Activated CD8-positive, alpha-beta memory T cell treated with anti-CD3 and anti-CD28 coated beads, Interleukin-2, amount 50 U/mL, for 4 hours (primary cell): ENCODE data around the gene AXIN1.
"Not testable (repeated sequence)": the region's sequence is repeated elsewhere in the genome, so short reads cannot be mapped to it uniquely, and the experiment has no call there.

Source experiments
- DNase-seq: peaks from one replicate; pipeline ENCODE4 v3.0.0-alpha.2; 2020

Gene AXIN1

DNA sequence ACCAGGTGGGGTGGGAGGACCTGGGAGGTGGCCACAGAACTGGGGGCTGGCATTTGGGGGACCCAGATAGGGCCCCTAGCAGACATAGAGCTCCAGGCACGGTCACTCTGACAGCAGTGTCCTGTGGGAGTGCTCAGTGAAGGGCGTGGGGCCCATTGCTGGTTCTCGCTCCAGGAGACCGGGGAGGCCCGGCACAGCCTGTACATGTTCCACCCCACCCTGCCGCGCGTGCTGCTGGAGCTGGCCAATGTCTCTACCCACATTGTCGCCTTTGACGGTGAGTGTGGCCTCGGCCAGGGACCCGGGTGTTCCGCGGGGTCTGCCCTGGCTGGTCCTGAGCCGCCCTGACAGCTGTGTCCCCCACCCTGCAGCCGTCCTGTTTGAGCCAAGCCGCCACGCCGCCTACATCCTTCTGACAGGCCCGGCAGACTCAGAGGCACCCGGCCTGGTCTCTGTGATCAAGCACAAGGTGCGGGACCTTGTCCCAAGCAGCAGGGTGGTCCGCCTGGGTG is 88.0 kb downstream of the AXIN1 start:
- no peak for DNase-seq

DNA sequence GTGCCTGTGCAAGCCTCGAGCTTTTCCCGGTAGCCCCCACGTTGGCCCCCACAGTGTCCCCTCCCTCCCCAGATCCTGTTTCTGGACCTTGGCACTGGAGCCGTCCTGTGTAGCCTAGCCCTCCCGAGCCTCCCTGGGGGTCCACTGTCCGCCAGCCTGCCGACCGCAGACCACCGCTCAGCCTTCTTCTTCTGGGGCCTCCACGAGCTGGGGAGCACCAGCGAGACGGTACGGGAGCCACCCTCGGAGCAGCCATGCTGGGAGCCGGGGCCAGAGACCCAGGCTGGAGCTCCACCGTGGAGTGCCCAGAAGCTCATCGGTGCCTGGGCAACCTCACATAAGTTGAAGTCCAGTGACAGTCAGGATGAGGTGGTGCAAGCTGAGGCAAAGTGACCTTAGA is 88.6 kb downstream of the AXIN1 start:
- DNase-seq = no peak

DNA sequence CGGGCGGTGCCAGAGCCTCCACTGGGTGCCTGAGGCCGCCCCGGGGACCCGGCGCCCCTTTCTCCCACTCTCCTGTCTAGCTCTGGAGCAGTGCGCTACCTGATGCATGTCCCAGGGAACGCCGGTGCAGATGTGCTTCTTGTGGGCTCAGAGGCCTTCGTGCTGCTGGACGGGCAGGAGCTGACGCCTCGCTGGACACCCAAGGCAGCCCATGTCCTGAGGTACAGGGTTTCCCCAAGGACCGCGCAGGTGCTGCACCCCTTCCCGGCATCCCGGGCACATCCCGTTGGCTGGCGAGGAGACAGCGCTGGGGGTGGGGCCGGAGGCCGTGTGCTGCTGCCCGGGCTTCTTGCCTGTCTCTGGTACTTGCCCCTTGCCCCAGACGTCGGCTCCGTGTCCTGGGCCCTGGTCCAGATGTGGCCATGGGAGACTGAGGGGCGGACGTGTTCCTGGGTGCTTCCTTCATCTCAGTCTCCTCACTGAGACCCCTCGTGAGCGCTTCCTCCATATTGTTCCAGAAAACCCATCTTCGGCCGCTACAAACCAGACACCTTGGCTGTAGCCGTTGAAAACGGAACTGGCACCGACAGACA is 89.2 kb downstream of the AXIN1 start:
- DNase-seq = no peak

DNA sequence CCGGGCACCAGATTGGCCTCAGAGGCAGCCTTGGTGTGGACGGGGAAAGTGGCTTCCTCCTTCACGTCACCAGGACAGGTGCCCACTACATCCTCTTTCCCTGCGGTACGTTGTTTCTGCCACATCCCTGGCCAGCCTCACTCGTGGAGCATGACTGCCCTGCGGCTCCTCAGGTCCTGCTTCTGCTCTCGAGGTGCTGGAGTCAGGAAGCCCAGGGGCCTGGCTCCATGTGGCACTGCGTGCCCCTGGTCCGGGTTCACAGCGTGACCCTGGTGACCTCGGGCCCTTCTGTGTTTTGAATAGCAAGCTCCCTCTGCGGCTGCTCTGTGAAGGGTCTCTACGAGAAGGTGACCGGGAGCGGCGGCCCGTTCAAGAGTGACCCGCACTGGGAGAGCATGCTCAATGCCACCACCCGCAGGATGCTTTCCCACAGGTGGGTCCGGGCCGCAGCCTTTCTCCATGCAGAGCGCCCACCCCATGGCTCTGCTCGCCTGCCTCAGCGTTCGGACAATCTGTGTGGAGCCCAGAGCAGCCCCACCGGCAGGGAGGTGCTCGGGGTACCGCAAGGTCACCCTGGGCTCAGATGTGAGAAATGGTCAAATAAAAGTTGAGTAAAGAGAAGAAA is 90.3 kb downstream of the AXIN1 start:
- no peak for DNase-seq

DNA sequence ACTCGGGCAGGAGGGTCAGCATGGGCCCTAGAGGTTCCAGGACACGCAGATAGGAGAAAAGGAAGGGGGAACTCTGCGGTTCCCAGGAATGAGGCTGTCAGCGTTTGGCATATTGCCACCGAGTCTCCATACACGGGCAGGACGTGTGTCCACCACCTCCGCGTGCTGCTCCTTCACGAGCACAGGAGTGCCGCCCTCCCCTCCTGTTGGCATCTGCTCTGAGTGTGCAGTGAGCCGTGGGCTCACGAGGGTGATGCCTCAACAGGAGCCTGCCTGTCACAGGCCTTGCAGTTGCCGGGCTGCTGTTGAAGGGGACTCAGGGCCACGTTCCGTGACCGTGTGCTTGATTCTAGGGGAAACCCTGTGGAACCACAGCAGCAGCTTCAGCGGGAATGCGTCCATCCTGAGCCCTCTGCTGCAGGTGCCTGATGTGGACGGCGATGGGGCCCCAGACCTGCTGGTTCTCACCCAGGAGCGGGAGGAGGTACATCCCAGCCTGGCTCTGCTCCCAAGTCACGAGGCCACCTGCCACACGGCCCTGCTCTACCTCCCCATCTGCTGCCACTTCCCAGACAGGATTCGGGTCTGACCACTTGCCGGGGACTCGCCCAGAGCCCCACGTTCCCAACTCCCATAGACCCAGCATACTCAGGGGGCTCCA is 91.4 kb downstream of the AXIN1 start:
- no peak for DNase-seq

DNA sequence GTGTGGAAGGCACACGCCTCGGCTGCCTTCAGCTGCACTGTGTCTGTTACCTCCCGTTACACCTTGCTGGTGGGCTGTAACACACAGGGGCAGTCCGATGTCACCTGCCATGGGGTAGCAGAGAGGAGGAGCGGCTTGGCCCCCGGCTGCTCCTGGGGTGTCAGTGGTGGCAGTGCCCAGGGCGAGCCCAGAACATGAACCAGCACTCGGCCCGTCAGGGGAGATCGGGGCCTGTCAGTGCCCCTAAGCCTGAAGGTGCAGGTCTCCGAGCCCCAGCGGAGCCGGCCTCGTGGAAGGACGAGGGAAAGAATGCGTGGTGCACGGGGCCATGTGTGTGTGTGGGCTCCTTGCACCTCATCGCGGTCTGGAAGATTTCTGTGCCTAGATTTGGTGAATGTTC is 92.2 kb downstream of the AXIN1 start:
- DNase-seq = no peak

DNA sequence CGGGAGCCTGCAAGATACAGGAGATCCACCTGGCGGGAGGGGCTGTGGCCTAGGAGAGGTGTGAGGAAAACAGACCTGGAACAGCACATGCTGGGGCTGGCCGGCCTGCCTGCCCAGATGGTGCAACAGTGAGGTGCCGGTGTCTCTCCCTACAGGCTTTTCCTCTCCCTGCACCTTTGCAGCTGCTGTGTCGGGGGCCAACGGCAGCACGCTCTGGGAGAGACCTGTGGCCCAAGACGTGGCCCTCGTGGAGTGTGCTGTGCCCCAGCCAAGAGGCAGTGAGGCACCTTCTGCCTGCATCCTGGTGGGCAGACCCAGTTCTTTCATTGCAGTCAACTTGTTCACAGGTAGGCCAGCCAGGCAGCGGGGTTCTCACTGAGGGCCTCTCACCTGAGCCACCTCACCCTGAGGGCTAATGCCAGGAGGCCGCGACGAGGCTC is 92.7 kb downstream of the AXIN1 start:
- DNase-seq = no peak

DNA sequence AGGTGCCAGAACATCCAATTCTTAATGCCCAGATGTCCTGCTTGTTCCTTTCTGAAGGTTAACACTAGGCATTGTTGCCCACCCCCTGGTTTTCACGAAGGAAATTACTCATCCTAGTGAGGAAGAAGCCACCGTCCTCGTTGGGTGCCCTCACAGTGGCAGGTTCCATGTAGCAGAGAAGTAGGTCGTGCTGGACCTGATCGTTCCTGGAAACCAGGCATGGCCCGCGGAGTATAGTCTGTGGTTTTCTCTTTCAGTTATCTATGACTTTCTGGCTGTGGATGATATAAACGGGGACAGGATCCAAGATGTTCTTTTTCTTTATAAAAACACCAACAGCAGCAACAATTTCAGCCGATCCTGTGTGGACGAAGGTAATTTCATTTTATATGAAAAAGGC is 93.3 kb downstream of the AXIN1 start:
- DNase-seq = no peak

DNA sequence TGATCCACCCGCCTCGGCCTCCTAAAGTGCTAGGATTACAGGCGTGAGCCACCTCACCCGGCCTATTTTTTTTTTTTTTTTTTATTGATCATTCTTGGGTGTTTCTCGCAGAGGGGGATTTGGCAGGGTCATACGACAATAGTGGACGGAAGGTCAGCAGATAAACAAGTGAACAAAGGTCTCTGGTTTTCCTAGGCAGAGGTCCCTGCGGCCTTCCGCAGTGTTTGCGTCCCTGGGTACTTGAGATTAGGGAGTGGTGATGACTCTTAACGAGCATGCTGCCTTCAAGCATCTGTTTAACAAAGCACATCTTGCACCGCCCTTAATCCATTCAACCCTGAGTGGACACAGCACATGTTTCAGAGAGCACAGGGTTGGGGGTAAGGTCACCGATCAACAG is 94.4 kb downstream of the AXIN1 start:
- DNase-seq = not testable (repeated sequence)

DNA sequence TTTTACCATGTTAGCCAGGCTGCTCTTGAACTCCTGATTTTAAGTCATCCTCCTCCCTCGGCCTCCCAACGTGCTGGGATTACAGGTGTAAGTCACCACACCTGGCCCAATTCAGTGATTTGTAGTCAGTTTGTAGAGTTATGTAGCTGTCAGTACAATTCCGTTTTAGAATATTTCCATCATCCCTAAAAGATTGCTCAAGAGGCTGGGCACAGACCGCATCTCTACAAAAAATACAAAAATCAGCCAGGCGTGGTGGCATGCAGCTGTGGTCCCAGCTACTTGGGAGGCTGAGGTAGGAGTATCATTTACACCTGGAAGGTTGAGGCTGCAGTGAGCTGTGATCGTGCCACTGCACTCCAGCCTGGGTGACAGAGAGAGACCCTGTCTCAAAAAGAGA is 97.3 kb downstream of the AXIN1 start:
- DNase-seq = no peak

DNA sequence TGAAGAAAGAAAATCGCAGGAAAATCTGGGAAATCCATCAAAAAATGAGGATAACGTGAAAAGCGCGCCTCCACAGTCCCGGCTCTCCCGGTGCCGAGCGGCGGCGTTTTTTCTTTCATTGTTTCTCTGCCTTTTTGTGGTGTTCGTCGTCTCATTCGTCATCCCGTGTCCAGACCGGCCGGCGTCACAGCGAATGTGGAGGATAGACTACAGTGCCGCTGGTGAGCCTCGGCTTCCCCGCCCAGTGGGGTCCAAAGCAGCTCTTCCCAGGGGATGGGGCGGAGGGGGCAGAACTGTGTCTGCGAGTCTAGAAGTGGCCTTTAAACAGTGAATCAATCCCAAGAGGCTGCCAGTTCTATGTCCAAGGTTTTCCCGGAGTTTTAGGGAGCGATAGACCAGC is 98.1 kb downstream of the AXIN1 start:
- DNase-seq = no peak

DNA sequence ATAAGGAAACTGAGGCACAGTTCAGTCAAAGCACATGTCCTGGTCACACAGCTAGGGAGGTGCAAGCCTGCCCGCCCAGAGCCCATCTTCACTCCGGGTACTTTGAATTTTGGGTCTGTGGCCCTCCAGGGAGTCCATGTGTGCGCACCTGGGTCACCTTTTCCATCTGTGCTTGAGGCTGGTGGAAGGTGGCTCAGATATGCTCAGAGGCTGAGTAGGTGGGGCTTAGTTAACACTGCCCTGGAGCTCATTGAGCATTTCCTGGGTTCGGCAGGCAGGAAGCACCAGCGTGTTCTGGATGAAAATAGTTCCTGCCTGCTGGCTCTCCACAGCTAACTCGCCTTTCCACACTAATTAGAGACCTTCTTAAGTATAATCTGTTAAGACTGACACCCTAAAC is 98.7 kb downstream of the AXIN1 start:
- no peak for DNase-seq

DNA sequence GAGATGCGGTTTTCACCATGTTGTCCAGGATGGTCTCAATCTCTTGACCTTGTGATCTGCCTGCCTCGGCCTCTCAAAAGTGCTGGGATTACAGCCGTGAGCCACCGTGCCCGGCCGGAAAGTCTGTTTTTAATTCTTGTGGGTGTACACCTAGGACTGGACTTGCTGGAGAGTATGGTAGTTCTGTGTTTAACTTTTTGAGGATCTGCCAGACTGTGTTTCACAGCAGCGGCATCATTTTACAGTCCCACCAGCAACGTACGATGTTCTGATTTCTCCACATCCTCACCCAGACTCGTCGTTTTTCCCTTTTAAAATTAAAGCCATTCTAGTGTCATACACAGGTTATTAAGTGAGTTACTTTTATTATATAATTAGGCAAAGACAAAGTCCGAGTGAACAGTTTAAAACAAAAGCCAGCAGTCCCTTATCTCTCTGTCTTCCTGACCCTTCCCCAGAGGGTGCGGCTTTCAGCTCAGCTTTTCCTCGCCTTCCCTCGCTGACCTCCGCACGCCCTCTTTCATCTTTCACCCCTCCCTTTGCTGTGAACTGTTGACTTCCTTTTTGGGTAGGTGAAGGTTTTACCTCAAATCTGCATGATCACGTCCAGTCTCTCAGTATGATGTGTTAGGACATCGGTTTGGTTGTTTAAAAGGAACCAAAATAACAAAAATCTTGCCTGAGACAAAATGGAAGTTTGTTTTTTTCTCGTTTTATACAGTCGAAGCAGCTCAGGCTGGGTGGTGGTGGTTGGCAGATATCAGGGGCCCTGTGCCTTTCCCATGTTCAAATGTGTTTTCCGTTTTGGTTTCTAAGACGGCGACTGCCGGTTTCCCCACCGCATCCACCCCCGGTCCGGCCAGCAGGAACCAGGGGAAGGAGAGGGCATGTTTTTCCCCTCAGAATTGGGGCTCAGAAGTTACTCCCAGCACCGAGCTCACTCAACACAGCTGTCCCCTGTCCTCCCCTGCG is 99.9 kb downstream of the AXIN1 start:
- DNase-seq = no peak

DNA sequence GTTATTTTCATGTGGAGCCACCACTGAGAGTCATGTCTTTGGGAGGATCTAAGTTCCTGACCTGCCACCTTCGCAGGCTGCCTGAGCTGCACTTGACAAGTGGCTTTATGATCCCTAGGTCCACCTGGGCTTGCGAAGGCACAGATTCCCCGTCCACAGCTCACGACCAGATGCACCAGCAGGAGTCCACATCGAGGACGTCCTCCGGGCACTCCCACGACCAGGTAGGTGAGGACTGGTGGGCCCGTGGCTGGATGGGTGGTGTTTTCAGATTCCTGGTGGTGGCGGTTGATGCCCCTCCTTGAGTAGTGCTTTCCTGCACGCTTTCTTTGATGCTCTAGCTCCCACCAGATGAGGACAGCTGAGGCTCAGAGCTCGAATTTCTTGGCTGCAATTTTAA is 103.1 kb downstream of the AXIN1 start:
- no peak for DNase-seq

DNA sequence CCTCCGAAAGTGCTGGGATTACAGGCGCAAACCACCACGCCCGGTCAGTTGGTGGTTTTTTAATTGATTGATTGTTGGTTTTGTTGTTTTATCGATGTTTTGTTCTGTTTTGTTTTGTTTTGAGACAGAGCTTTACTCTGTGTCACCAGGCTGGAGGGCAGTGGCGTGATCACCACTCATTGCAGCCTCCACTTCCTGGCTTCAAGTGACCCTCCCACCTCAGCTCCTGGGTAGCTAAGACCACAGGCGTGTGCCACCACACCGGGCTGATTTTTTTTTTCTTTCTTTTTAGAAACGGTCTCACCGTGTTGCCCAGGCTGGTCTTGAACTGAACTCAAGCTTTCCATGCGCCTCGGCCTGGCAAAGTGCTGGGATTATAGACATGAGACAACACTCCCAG is 105.5 kb downstream of the AXIN1 start:
- DNase-seq = no peak

DNA sequence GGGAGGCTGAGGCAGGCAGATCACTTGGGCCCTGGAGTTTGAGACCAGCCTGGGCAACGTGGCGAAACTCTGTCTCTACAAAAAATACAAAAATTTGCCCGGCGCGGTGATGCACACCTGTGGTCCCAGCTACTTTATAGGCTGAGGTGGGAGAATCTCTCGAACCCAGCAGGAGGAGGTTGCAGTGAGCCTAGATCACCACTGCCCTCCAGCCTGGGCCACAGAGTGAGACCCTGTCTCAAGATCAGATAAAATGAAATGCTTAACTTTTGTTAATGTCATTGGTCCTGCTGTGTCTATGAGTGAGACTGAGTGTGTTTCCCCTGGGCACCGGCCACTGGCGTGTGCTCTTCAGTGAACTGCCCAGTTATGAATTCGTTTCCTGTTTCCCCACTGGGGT is 107.4 kb downstream of the AXIN1 start:
- no peak for DNase-seq

DNA sequence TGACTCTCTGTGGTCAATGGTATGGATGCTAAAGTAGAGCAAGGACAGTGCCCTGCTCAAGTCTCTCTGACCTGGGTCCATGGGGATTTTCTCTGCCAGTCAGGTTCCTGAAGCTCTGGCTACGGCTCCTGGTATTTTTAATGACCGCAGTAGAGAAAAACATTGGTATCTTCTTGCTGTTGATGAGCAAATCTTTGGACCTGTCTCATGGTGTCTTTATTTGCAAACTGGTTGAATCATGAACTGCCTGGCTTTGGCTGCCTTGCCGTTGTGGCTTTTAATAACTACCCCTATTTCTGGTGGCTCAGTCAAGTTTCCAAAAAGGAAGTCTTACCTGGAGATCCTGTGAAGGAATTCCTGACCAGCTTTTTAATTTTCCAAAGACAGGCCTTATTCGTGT is 109.2 kb downstream of the AXIN1 start:
- DNase-seq = no peak

DNA sequence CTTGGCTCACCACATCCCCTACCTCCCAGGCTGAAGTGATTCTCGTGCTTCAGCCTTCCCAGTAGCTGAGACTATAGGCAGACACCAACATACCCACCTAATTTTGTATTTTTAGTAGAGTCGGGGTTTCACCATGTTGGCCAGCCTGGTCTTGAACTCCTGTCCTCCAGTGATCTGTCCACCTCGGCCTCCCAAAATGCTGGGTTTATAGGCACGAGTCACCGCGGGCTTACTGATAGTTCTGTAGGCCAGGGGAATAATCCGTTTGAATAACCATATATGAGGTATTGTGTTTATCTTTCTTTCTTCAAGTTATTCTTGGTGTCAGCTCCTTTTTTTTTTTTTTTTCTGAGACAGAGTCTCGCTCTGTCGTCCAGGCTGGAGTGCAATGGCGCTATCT is 110.2 kb downstream of the AXIN1 start:
- no peak for DNase-seq

DNA sequence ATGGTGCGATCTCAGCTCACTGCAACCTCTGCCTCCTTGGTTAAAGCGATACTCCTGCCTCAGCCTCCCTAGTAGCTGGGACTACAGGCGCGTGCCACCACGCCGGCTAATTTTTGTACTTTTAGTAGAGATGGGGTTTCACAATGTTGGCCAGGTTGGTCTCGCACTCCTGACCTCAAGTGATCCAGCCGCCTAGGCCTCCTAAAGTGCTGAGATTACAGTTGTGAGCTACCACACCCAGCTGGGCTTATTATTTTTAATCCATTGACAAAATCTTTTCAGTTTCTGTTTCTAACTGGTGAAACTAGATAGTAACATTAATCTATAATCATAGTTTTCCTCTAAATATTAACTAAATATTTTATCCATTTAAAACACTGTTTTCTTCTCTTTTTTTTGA is 112.0 kb downstream of the AXIN1 start:
- DNase-seq = no peak

DNA sequence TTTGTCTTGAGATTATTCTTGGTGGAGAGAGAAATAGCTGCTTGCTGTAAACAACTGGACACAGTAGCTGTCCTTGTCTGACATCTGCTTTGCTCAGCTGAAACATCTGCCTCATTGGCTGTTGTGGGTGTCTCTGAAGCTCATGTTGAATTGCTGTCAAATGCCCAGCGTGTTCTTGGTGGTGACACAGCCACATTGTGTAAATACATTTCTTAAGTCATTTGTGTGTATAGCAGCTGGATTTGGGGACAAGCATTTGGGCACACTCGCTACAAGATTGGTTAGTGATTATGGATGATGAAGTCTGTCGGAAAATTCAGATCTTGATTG is 112.6 kb downstream of the AXIN1 start:
- no peak for DNase-seq
